Muscle layer of duodenum (tissue), 2 donors: ENCODE results near the gene DENND6B.

Source experiments
- H3K27ac ChIP-seq: one replicate; pipeline ENCODE4 v1.7.0; 2013; ENCODE audit warnings: mild to moderate bottlenecking, low read length
- H3K27me3 ChIP-seq: one replicate; pipeline ENCODE4 v1.7.0; 2013; ENCODE audit warnings: low read depth, mild to moderate bottlenecking, control low read depth, low read length
- H3K36me3 ChIP-seq, 2 donors: one replicate each; pipeline ENCODE4 v1.7.0; 2013; ENCODE audit warnings: low read length in 2 of 2, control low read depth in 1 of 2, mild to moderate bottlenecking in 1 of 2; ENCODE audit not compliant: insufficient read depth in 2 of 2, control insufficient read depth in 1 of 2
- H3K4me1 ChIP-seq, 2 donors: one replicate each; pipeline ENCODE4 v1.7.0; 2013; ENCODE audit warnings: low read length in 2 of 2, mild to moderate bottlenecking in 2 of 2, control low read depth in 1 of 2, moderate library complexity in 1 of 2; ENCODE audit not compliant: insufficient read depth in 2 of 2, control insufficient read depth in 1 of 2
- H3K4me3 ChIP-seq, 2 donors: one replicate each; pipeline ENCODE4 v1.7.0; 2013; ENCODE audit warnings: low read length in 2 of 2, low read depth in 1 of 2, mild to moderate bottlenecking in 1 of 2
- H3K9me3 ChIP-seq, 2 donors: one replicate each; pipeline ENCODE4 v1.7.0; 2013; ENCODE audit warnings: low read length in 2 of 2, control low read depth in 1 of 2, mild to moderate bottlenecking in 1 of 2; ENCODE audit not compliant: control insufficient read depth in 1 of 2
- donor health status: healthy.

DENND6B gene

GRCh38 chr22:50305923-50306566 lies 20.8 kb downstream of the DENND6B start:
- no peaks in the 10 kb centered on the region for H3K27me3 ChIP-seq
- peaks cover 30 to 66% of the 10 kb centered on the region in 2 donors for H3K4me1 ChIP-seq
- H3K36me3 ChIP-seq = no peaks in the 10 kb centered on the region
- peak overlapping the region; percentile 88 for H3K27ac ChIP-seq
- H3K9me3 ChIP-seq = no peaks in the 10 kb centered on the region
- H3K4me3 ChIP-seq = peak overlapping the region; percentile 75 to 88

GRCh38 chr22:50305393-50305922 lies 21.4 kb downstream of the DENND6B start:
- Histone ChIP-seq H3K36me3 (no peaks in the 10 kb centered on the region), H3K27ac (peak overlapping the region; percentile 88), H3K4me1 (peaks cover 33 to 72% of the 10 kb centered on the region in 2 donors), H3K4me3 (peak overlapping the region; percentile 75 to 88), H3K27me3 (no peaks in the 10 kb centered on the region), H3K9me3 (no peaks in the 10 kb centered on the region)

DNA sequence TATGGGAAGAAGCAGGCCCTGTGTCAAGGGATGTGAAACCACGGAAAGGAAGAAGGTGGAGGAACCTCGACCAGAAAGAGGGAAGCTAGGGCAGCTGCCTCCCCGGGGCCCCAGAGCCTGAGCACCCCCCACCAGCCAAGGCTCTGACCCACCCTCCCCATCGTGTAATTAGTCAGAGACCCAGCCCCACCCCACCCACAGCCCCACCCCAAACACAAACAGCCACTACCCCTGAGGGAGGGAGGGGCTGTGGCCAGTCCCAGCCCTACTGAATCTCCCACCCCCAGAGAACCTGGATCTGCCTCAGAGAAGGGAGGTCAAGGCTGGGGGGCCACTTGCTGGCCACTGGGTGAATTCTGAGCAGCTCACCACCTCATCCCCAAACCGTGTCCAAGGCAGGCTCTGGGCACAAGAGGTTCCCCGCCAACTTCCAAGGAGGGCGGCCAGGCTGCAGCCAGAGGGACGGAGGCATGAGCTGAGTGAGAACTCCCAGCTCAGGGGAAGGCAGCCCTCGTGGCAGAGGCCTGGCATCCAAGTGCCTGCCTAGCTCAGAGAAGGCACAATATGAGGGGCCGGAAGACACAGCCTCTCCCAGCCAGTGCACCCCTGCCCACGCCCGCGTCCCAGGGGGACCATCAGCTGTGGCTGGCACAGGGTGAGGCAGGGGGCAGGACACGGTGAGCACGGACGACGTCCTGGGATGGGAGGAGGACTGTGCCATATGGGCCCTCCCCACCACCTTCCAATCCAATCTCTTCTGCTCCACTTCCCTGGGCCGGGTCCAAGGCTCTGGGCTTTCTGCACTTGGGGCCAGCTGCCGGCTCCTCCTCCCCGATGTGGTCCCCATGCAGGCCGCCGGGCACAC lies 22.1 kb downstream of the DENND6B start:
- H3K9me3 ChIP-seq = no peaks in the 10 kb centered on the region
- peak overlapping the region; percentile 88 for H3K27ac ChIP-seq
- peaks cover 33 to 79% of the 10 kb centered on the region in 2 donors for H3K4me1 ChIP-seq
- peak overlapping the region; percentile 75 to 88 for H3K4me3 ChIP-seq
- H3K27me3 ChIP-seq = no peaks in the 10 kb centered on the region
- no peaks in the 10 kb centered on the region for H3K36me3 ChIP-seq

DNA sequence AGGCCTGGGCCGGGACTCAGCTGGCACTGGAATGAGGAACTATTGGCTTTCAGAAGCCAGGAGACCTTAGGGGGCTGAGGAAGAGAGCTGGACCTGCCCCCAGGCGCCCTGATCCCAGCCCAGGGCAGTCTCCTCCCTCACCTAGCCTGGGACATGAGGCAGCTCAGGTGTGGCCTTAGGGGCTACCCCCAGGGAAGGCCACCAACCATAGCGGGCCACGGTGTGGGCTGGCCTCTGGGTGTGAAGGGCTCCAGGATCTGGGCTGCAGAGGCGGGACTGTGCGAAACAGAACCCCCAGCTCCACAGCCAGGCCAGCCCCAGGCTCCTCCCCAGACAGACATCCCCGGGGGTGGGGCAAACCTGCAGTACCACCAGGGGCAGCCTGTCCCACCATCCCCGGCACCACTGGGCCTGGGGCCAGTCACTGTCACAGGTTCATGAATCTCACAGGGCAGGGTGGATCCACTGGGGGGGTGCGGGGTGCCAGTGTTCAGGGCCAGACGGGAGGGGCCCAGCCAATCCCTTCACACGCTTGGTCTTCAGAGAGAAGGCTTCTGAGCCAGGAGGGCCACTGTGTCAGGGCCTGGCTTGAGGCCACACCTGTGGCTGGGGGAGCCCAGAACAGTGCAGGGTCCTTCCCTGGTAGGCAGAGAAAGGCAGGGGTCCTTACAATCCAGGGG lies 22.8 kb downstream of the DENND6B start:
- Histone ChIP-seq H3K36me3 (no peaks in the 10 kb centered on the region), H3K4me1 (peaks cover 33 to 77% of the 10 kb centered on the region in 2 donors), H3K27me3 (no peaks in the 10 kb centered on the region), H3K4me3 (peak overlapping the region in 1 of 2 donors; percentile 11), H3K27ac (peak overlapping the region; percentile 62), H3K9me3 (no peaks in the 10 kb centered on the region)

DNA sequence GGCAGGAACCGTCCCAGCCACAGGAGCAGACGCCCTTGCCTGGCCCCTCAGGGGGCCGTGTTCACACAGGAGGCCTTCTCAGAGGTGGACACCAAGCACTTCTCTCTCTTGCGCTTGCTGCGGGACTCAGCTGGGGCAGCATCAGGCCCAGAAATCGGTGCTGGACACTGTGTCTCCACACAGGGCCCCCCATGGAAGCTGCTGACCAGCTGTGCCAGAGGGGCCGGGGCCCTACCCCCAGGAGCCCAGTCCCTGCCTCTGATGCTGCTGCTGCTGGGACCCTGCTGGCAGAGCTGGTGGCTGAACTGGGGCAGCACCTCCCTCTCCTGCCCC lies 23.3 kb downstream of the DENND6B start:
- Histone ChIP-seq H3K36me3 (no peaks in the 10 kb centered on the region), H3K4me3 (peak overlapping the region in 1 of 2 donors; percentile 16), H3K9me3 (no peaks in the 10 kb centered on the region), H3K4me1 (peaks cover 33 to 73% of the 10 kb centered on the region in 2 donors), H3K27me3 (no peaks in the 10 kb centered on the region), H3K27ac (peak overlapping the region; percentile 60)

- H3K4me3 ChIP-seq = no peak overlapping the region
- H3K9me3 ChIP-seq = no peaks in the 10 kb centered on the region
- H3K4me1 ChIP-seq = peaks cover 30 to 74% of the 10 kb centered on the region in 2 donors
- peak overlapping the region; percentile 39 for H3K27ac ChIP-seq
- H3K27me3 ChIP-seq = no peaks in the 10 kb centered on the region
- H3K36me3 ChIP-seq = no peaks in the 10 kb centered on the region
Observed at GRCh38 chr22:50302564-50302963, 24.2 kb downstream of the DENND6B start.

GRCh38 chr22:50302041-50302541 lies 24.7 kb downstream of the DENND6B start:
- H3K27ac ChIP-seq = peak overlapping the region; percentile 39
- H3K9me3 ChIP-seq = no peaks in the 10 kb centered on the region
- no peak overlapping the region for H3K4me3 ChIP-seq
- H3K27me3 ChIP-seq = no peaks in the 10 kb centered on the region
- H3K36me3 ChIP-seq = no peaks in the 10 kb centered on the region
- H3K4me1 ChIP-seq = peaks cover 34 to 79% of the 10 kb centered on the region in 2 donors

DNA sequence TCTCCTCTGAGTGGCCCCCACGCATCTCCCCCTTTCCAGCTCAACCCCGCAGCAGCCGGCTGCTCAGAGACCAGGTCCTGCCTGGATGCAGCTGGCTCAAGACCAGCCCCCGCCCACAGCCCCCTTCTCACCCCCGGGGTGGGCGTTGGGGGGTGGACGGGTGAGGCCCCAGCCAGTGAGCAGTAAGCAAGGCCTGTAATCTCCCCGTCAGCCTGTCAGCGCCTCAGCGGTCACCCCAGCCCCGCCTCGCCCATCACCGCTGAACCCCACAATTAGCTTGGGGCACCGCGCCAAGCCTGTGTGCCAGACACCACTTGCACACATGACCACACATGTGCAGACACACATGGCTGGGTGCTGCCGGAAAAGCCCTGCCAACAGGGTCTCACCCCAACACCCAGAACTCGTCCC lies 25.2 kb downstream of the DENND6B start:
- H3K4me3 ChIP-seq = no peak overlapping the region
- no peaks in the 10 kb centered on the region for H3K9me3 ChIP-seq
- no peaks in the 10 kb centered on the region for H3K27me3 ChIP-seq
- peaks cover 34 to 84% of the 10 kb centered on the region in 2 donors for H3K4me1 ChIP-seq
- no peaks in the 10 kb centered on the region for H3K36me3 ChIP-seq
- peak overlapping the region; percentile 39 for H3K27ac ChIP-seq

DNA sequence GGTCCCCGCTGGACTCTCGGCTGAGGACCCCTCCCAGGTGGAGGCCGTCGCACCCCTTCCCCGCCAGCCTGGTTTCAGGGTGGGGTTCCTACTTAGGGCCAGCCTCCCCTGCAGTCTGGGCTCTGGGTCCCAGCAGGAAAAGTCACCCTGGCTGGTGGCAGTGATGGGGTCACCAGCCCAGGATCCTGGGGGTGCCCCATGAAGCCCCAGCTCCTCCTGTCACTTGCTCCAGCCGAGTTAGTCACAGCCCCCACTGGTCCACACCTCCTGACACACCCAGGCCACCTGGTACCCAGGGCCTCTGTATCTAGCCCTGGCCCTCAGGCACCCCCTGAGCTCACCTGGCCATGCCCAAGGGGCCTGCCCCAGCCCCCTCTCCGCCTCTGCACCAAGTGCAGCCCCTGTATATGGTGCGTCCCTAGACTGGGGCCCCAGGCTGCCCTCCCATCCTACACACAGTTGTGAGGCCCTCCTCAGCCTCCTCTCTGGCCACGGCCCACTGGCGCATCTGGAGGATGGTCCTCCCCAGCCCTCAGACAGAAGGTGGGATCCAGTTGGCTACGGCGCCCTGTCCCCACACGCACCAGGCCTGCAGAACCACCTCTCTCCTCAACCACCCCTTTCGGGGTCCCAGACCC lies 26.1 kb downstream of the DENND6B start:
- no peak overlapping the region for H3K27ac ChIP-seq
- no peaks in the 10 kb centered on the region for H3K36me3 ChIP-seq
- peak overlapping the region in 1 of 2 donors; percentile 50 for H3K4me3 ChIP-seq
- no peaks in the 10 kb centered on the region for H3K9me3 ChIP-seq
- H3K4me1 ChIP-seq = peaks cover 34 to 85% of the 10 kb centered on the region in 2 donors
- H3K27me3 ChIP-seq = no peaks in the 10 kb centered on the region

DNA sequence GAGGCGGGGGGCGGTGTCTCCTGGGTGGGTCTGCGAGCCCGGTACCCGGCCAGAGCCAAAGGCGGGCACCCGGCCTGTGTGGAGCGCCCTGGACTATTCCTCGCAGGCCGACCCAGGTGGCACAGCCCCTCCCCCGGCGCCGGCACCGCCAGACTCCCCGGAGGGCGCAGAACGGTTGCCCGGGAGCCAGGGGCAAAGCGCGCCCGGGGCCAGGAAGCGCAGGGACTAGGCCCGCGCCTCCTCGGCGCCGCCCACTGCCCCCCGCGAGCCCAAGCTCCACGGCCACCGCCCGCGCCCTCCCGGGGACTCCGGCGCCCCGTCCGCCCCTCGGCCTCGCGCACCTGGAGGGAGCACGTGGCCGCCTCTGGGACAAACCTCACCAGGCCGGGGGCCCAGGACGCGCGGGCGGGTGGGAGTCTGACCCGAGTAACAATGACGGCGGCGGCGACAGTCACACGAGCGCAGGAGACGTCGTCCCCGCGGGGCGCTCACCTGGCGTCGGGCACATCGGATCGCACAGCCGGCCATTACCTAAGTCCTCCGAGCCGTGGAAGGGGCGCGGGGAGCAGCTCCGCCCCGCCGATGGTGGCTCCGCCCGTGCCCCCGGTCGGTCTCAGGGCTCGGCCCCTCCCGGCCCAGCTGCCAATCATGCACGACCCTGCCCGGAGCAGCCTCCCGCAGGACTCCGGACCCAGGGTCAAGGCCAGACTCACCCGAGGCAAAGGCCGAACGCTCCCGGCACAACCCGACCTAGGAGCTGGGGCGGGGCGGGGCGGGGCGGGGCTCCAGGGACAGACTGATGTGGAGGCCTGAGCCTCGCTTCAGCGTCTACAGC lies 26.8 kb downstream of the DENND6B start:
- Histone ChIP-seq H3K4me3 (peak overlapping the region in 1 of 2 donors; percentile 50), H3K36me3 (no peaks in the 10 kb centered on the region), H3K4me1 (peaks cover 27 to 78% of the 10 kb centered on the region in 2 donors), H3K27ac (no peak overlapping the region), H3K9me3 (no peaks in the 10 kb centered on the region), H3K27me3 (no peaks in the 10 kb centered on the region)
